ENCODE results near the gene TNFRSF25.

- no peak for TF ChIP-seq CTCF (IDR thresholded peaks at IDR 0.05; ENCODE audit: low read depth, low read length)
- no peak for TF ChIP-seq EZH2phosphoT487 (IDR thresholded peaks at IDR 0.05; ENCODE audit: low read depth)
These were observed 9.0 kb downstream of the TNFRSF25 start for GRCh38 chr1:6456800-6457466.

All from OCI-LY3 (cell line).